GM19324 (cell line): ENCODE measurements around the gene KRT73.

ENCODE experiments used
- ATAC-seq: cut with Tn5 transposase; IDR thresholded peaks from one replicate; pipeline ENCODE4 v1.9.1; 2021; ENCODE audit warnings: mild to moderate bottlenecking, moderate library complexity; ENCODE audit not compliant: unreplicated experiment, low FRiP score

The KRT73 gene

DNA sequence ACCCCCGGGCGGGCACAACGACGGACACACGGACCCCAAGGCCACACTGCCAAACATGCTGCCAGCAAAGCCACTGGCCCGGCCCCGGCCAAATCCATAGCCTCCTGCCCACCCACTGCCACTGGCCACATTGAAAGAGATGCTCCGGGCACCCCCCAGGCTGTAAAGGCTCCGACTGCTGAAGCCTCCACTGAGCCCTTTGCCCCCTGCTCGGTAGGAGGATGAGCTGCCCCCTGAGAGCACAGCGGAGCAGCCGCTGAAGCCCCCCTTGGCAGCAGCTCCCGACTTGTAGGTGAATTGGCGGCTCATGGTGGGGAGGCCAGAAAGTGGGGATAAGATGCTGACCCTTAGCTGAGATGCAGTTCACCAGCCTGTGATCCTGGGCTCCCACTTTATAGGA lies at the start of gene KRT73:
Gene KRT73, minus strand, starts transcription at position 344 of the 400 bp plus-strand sequence. Its CDS starts 35 bp downstream, at position 309.
- ATAC-seq: no peak

DNA sequence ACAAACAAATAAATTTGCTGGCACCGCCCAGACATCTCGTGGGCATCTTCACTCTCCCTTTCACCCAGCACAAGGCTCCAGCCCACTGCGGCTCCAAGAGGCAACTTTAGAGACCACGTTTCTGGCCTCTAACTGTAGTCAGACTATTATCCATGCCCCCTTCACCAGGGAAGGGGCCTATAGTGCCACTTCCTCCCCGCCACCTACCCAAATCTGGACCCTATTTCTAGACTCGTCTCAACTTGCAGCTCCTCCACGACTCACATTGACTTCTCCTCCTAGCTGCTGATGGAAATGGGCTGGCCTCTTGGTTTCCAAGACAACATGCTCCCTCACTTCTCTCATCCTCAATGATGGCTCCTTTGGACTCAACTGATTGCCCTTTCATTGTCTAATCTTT lies 49.6 kb upstream of the KRT73 start:
- ATAC-seq: no peak

DNA sequence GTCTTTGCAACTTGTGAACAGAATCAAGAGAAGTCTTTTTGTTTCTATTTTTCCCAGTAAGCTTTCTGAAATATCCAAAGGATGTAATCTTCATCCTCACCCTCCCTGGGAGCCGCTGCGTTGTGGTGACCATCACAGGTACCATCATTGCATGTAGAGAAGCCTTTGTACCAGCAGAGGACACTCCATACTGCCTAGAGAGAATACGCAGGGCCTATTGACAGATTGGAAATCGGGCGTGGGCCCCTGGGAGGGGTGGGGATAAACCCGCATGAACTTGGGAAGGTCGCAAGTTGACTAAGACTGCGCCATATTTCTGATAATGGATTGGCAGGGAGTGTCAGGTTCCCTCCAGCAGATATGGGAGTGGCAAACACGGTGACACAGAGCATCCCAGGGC lies 49.1 kb upstream of the KRT73 start:
- ATAC-seq: no peak

DNA sequence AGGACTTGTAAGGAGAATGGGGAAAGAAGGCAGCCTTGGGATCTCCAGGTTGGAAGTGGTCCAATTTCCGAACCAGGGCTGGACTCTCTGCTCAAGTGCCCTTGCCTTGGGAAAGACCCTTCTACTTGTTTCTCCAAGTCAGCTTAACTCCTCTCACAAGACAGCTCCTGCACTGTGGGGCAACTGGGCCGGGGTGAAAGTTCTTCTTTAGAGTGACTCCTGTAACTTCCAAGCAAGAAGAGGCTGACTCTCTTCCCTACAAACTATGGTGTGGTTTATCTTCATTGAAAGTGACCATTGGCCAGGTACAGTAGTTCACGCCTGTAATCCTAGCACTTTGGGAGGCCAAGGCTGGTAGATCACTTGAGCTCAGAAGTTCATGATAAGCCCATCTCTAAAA lies 48.1 kb upstream of the KRT73 start:
- no peak for ATAC-seq

DNA sequence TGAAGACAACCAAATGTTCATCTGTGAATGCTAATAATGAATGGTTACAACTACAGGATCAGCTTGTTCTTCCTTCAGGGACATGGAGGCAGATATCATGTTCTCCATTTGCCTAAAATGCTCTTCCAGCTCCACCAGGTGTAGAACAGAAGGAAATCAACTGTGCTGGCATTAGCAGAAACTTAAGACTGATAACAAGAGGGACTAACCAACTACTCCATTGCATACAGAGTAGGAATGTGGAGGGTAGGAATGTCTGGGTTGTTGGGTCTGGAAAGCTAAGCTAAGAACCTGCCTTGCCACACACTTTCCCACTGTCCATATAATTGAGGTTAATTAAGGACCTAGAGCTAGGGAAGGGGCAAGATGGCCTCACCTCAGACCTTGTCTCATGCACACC lies 45.1 kb upstream of the KRT73 start:
- ATAC-seq: no peak

DNA sequence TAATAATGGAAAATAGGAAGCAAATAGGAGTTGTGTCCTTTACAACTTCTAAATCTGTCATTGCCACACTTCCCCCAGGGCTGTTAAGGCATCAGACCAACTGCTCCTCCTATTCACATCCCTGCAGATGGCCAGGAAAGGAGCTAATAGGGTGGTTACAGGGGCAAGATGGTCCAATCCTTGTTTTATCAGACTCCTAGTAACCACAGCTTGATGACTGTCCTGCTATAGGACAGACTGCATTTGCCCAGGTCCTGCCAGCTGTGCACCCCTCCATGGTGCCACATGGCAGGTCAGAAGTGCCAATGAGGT lies 44.5 kb upstream of the KRT73 start:
- ATAC-seq: no peak

GRCh38 chr12:52662093-52662917 lies 43.9 kb upstream of the KRT73 start:
- no peak for ATAC-seq

DNA sequence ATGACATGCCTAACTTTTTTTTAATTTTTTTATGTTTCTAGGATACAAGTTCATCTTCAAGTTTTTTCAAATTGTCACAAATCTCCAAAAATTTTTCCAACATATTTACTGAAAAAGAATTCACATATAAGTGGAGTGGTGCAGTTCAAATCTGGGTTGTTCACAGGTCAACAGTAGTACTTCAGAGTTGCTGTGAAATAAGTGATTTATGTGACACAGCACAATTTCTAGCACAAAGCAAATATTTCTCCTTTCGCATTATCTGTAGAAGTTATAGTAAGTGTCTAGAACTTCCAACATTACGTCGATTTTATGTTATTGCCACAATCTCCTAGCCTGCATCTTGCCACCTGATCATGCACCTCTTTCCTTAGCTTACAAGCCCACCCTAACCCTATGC lies 43.3 kb upstream of the KRT73 start:
- no peak for ATAC-seq

DNA sequence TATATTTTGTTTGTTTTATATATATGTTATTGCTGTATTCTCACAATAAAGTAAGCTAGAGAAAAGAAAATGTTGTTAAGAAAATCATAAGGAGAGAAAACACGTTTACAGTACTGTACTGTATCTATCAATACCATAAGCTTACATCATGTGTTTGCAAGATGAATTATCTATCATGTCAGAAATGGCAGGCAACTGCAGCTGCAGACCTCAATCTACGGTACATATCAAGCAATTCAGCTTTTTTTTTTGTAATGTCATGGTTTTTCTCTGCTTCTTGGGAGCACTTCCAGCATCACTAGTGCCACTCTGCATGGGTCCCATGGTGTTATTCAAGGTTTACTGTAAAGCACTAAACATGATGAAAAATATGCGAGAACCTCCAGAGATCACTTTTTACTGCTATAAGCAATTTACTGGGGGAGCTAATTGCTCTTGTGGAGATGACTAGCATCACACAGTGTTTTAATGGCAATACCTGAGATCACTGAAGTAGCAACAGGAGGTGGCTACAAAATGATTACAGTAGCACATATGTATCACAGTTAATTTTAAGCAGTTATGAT lies 42.7 kb upstream of the KRT73 start:
- ATAC-seq: no peak

DNA sequence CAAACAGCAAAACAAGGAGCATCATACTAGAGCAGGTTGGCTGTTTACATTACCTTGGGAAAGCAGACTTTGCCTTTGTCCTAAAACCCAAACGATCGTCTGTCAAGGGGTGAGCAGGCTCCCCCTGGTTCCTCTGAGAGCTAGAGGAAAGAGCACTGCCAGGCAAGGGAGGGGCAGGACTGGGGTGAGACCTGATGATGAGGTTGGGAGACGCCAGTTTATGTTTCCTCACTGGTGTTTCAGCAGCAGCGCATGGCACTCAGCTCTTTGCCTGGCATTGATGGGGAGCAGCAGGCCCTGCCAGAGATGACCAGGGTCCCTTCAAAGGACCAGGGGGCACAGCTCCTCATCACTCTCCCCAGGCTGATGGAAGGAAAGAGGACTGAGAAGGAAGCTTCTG lies 41.6 kb upstream of the KRT73 start:
- ATAC-seq: no peak

- no peak for ATAC-seq
These were observed 41.0 kb upstream of the KRT73 start for GRCh38 chr12:52659395-52659794.

- no peak for ATAC-seq
These were observed 39.8 kb upstream of the KRT73 start for GRCh38 chr12:52658196-52658595.

DNA sequence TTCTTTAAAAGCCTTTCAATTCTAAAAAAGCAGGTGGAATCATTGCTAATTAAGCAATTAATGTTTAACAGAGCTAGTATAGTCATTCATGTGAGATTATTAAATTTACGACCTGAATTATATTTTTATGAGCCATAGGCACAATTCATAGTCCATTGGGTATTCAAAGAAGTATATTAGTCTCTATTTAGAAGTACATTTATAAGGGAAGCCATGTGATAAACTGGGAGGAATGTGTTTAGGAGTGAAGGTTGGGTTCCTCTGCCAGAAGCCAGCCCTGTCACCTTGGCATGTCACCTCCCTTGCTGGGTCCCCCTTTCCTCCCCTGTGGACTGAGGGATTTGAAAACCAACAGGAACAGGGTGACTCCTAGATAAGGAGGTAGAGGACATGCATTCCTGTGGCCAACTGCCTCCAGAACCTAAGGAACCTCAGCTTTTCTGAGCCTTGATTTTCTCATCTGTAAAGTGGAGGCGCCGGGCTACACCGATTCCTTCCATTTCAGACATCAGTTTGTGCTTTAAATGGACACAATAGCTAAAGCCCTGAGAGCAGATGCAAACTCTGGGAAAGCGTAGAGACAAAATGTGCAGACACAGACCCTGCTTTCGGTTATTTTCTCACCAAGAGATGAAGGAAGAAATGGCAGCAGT lies 39.0 kb upstream of the KRT73 start:
- no peak for ATAC-seq

GRCh38 chr12:52656616-52657015 lies 38.3 kb upstream of the KRT73 start:
- no peak for ATAC-seq

DNA sequence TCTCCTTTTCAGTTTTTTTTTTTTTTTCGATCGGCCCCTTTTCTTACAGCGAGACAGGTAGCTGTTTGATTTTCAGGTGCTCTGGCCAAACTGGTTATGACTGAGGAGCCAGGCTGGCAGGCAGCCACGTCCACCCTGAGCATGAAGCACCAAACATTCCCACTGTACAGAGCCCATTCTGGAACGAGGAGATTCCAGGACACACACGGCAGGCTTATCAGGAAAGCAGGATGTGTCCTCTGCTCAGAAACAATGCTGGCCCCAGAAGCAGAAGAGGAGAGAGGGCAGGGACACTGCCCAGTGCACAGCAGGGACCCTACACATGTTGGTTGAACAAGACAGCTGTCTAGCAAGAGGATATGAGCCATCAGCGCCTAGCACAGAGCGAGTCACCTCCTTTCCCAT lies 37.4 kb upstream of the KRT73 start:
- ATAC-seq: no peak

- no peak for ATAC-seq
These were observed 36.9 kb upstream of the KRT73 start for GRCh38 chr12:52655251-52655650.

DNA sequence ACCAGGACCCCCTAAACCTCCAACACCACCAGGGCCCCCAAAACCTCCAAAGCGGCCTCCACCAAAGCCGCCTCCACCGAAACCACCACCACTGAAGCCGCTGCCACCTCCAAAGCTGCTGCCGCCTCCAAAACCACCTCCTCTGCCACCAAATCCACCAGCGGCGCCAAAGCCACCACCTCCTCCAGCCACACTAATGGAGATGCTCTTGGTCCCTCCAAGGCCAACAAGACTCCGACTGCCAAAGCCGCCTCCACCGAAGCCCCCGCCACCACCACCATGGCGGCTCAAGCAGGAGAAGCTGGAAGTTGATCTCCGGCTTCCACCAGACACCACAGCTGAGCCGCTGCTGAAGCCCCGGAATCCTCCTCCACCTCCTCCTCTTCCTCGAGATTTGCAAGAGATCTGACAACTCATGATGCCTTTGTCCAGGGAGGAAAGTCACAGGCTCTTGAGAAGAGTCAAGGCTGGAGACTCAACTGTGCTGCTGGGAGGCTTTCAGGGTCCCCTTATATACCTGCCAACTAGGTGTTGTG lies 33.4 kb upstream of the KRT73 start, which contains the start of gene KRT2:
Gene KRT2, minus strand, starts transcription at position 486 of the 536 bp plus-strand sequence. Its CDS starts 69 bp downstream, at position 417.
- no peak for ATAC-seq

DNA sequence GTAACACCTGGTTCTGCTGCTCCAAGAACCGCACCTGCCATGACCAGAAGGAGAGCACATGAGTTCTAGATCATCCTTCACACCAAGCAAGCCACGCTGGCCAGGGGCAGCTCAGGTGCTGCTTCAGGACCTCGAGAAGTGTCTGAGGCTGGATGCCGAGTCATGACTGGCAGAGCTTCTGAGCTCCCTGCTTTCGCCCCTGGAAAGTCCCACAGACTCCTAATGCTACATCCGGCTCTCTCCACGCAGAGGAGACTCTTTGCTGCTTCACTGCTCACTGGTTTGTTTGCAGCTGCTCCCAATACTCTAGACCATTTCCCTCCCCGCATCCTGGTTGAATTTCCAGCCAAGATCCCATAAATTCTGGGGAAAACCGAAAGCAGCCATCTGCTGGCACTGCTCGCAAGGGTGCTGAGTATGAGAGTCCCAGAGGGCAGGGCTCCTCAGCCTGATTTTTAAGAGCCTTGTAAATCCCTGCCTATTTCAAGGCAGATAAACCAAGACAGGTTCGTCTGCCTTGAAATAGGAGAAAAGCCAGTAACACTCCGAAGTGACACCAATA lies 32.2 kb upstream of the KRT73 start:
- no peak for ATAC-seq

DNA sequence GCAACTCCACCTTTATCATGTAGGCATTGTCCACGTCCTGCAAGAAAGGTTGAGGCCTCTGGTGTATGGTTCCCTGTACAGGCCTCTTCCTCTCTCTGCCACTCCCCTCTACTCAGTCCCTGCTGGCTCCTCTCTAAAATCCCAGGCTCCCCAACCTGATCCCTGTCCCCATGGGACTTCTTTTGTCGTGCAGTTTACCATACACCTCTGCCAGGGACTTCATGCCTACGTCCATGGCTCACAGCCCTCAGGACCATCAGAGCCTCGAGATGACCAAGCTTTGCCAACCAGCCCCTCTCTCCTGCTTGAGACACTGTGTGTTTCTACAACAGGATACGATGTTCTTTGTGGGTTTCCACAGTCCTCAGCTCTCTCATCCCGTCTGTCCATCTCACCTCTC lies 30.7 kb upstream of the KRT73 start:
- ATAC-seq: no peak

DNA sequence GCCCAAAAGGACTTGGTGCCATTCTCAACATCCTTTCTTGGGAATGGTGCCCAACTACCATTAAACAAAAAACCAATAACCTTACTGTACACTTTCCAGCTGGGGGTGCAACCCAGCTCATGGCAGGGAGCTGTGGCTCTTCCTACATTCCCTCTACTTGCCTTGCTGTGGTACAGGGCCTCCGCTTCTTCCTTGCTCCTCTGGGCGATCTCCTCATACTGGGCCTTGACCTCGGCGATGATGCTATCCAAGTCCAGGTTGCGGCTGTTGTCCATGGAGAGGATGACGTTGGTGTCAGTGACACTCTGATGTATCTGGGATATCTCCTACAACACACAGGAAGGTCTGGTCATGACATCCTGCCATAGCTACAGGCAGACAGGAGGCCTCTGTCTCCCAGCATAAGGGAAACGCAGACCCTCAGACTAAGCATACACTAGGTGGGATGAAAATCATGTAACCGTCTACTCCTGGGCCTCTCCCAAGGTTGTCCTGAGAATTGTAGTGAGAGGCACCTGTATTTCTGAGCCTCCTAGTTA lies 29.7 kb upstream of the KRT73 start:
- no peak for ATAC-seq

GRCh38 chr12:52647601-52648000 lies 29.2 kb upstream of the KRT73 start:
- ATAC-seq: no peak
